NK-92 (cell line): Measurements from ENCODE around the gene AHNAK2.

ENCODE experiments used
- DNase-seq: peaks from one replicate; lab custom pipeline; 2025; ENCODE audit not compliant: unreplicated experiment; lab: John Stamatoyannopoulos, UW

AHNAK2 gene

GRCh38 chr14:104973385-104974145, 4.6 kb downstream of the AHNAK2 start:
- DNase-seq, result no peak

GRCh38 chr14:104973135-104973384, 5.1 kb downstream of the AHNAK2 start:
- no peak for DNase-seq

GRCh38 chr14:104972301-104973134, 5.7 kb downstream of the AHNAK2 start:
- no peak for DNase-seq

- no peak for DNase-seq
Measured at GRCh38 chr14:104971447-104972240, 6.5 kb downstream of the AHNAK2 start.

- no peak for DNase-seq
Measured at GRCh38 chr14:104970231-104971068, 7.7 kb downstream of the AHNAK2 start.

- no peak for DNase-seq
Measured at GRCh38 chr14:104969741-104970230, 8.4 kb downstream of the AHNAK2 start.

GRCh38 chr14:104968541-104969401, 9.4 kb downstream of the AHNAK2 start:
- no peak for DNase-seq

- no peak for DNase-seq
Measured at GRCh38 chr14:104968153-104968527, 10.0 kb downstream of the AHNAK2 start.

GRCh38 chr14:104967386-104968152, 10.6 kb downstream of the AHNAK2 start:
- no peak for DNase-seq

- DNase-seq, result no peak
Measured at GRCh38 chr14:104966981-104967385, 11.2 kb downstream of the AHNAK2 start.

- no peak for DNase-seq
Measured at GRCh38 chr14:104966261-104966865, 11.8 kb downstream of the AHNAK2 start.

GRCh38 chr14:104965561-104966231, 12.5 kb downstream of the AHNAK2 start:
- DNase-seq, result no peak

GRCh38 chr14:104964546-104964945, 13.6 kb downstream of the AHNAK2 start:
- no peak for DNase-seq

GRCh38 chr14:104957146-104958113, 20.7 kb downstream of the AHNAK2 start:
- DNase-seq, result no peak

GRCh38 chr14:104956290-104956890, 21.8 kb downstream of the AHNAK2 start:
- no peak for DNase-seq

GRCh38 chr14:104955396-104955770, 22.8 kb downstream of the AHNAK2 start:
- DNase-seq, result no peak
